ENCODE results near the gene TDG. TPM values are rescaled to one million over a fixed set of nuclear protein-coding genes. Genes with fewer than 3 reads are reported as not detected.

Gene TDG
- total and polyA plus RNA-seq, 2 donors (not counting 3 experiments of a cell fraction or from before 2014, with no cell fraction given) = 17.6 to 36.8 TPM

- dilution Hi-C loops (cut with MboI; ENCODE audit: extremely low pct_ligation_motif_present, low sequenced_read_pairs) = no loop called here
- POLR2A ChIA-PET = no interaction called here
- FAIRE-seq (no peak), DNase-seq (ENCODE audit: low read depth, low spot score) (no peak)
- CTCF ChIA-PET = no interaction called here
- TF ChIP-seq JUN (IDR thresholded peaks at IDR 0.05; ENCODE audit: borderline replicate concordance, insufficient read depth, insufficient read length, low read depth) (no peak), POLR2AphosphoS5 (IDR thresholded peaks at IDR 0.05; ENCODE audit: insufficient read depth, low read depth, low read length) (no peak), FOS (IDR thresholded peaks at IDR 0.05; ENCODE audit: borderline replicate concordance, insufficient read depth, low read length) (no peak), CTCF (IDR thresholded peaks at IDR 0.05; ENCODE audit: extremely low read depth in 1 of 2, insufficient read depth in 1 of 2, low read depth in 1 of 2, low read length in 2 of 2) (no peak), EZH2 (IDR thresholded peaks at IDR 0.05; ENCODE audit: borderline replicate concordance, low read depth, low read length, severe bottlenecking) (no peak), GATA2 (IDR thresholded peaks at IDR 0.05; ENCODE audit: insufficient read depth, insufficient read length, low read depth, low read length) (no peak), MYC (IDR thresholded peaks at IDR 0.05; ENCODE audit: low read depth, low read length) (no peak), POLR2A (IDR thresholded peaks at IDR 0.05; ENCODE audit: low read depth, low read length) (no peak)
- TF ChIP-seq, protein P1, sequence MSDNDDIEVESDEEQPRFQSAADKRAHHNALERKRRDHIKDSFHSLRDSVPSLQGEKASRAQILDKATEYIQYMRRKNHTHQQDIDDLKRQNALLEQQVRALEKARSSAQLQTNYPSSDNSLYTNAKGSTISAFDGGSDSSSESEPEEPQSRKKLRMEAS (IDR thresholded peaks at IDR 0.05; ENCODE audit: insufficient read depth, insufficient read length) = no peak
- Histone ChIP-seq H3K9me3 (replicated peaks; ENCODE audit: control insufficient read depth, insufficient read depth, low read length) (no peaks in the 10 kb centered on the region), H3K27ac (ENCODE audit: insufficient read depth, low read depth, low read length) (no peak overlapping the region), H3K4me2 (ENCODE audit: insufficient read depth, low read length) (no peak overlapping the region), H3K4me3 (replicated peaks in 1 of 3; ENCODE audit: insufficient read depth in 1 of 3, low read depth in 1 of 3, low read length in 3 of 3) (no peak overlapping the region), H3K36me3 (ENCODE audit: control insufficient read depth in 2 of 2, extremely low read depth in 1 of 2, insufficient read depth in 2 of 2, low read length in 2 of 2) (no peaks in the 10 kb centered on the region), H3K4me1 (ENCODE audit: control insufficient read depth, extremely low read depth, insufficient read depth, low read length) (peaks cover 10% of the 10 kb centered on the region), H4K20me1 (replicated peaks; ENCODE audit: control insufficient read depth, extremely low read depth, insufficient read depth, low read length) (no peaks in the 10 kb centered on the region), H2AFZ (ENCODE audit: low read depth, low read length) (no peak overlapping the region), H3K27me3 (ENCODE audit: control insufficient read depth in 2 of 2, insufficient read depth in 2 of 2, low read length in 2 of 2) (no peaks in the 10 kb centered on the region), H3K9me1 (replicated peaks; ENCODE audit: control insufficient read depth, extremely low read depth, insufficient read depth, low read length) (no peaks in the 10 kb centered on the region), H3K79me2 (ENCODE audit: control insufficient read depth, insufficient read depth, low read length) (peaks cover 32% of the 10 kb centered on the region), H3K9ac (replicated peaks; ENCODE audit: extremely low read depth, insufficient read depth, low read length) (no peak overlapping the region)
- intact Hi-C loops (cut with micrococcal nuclease) = no loop called here
- no TSS peak for BruUV-seq (replicated peaks)
Observed at GRCh38 chr12:103962493-103962892, 3.2 kb upstream of the TDG start.

Data from endothelial cell of umbilical vein (primary cell).